GM11168 (cell line): ENCODE results near the gene FRMD6.

Experiments used
- in situ Hi-C: fragments of 300-500 bp; cut with MboI; formaldehyde crosslinking; loops from one replicate; pipeline ENCODE4 v1.12.0; 2022; ENCODE audit warnings: low sequenced_read_pairs; ENCODE audit not compliant: unreplicated experiment

The FRMD6 gene

GRCh38 chr14:51660741-51661140, 9.0 kb downstream of the FRMD6 start:
- in situ Hi-C loops, result no loop called here

- in situ Hi-C loops, result no loop called here
Observed at GRCh38 chr14:51661504-51661903, 9.8 kb downstream of the FRMD6 start.

- in situ Hi-C loops, result no loop called here
Observed at GRCh38 chr14:51663783-51664326, 12.1 kb downstream of the FRMD6 start.

GRCh38 chr14:51666070-51666469, 14.4 kb downstream of the FRMD6 start:
- in situ Hi-C loops, result no loop called here

- in situ Hi-C loops, result no loop called here
Observed at GRCh38 chr14:51666826-51667225, 15.1 kb downstream of the FRMD6 start.

GRCh38 chr14:51668870-51669269, 17.2 kb downstream of the FRMD6 start:
- in situ Hi-C loops, result no loop called here

- in situ Hi-C loops, result no loop called here
Observed at GRCh38 chr14:51674294-51675002, 22.7 kb downstream of the FRMD6 start.

GRCh38 chr14:51676549-51676948, 24.8 kb downstream of the FRMD6 start:
- in situ Hi-C loops, result no loop called here

GRCh38 chr14:51677266-51677665, 25.6 kb downstream of the FRMD6 start:
- in situ Hi-C loops, result no loop called here

- in situ Hi-C loops, result no loop called here
Observed at GRCh38 chr14:51677738-51678137, 26.0 kb downstream of the FRMD6 start.

- in situ Hi-C loops, result no loop called here
Observed at GRCh38 chr14:51680031-51680430, 28.3 kb downstream of the FRMD6 start.

GRCh38 chr14:51681411-51681810, 29.7 kb downstream of the FRMD6 start:
- in situ Hi-C loops, result no loop called here

GRCh38 chr14:51682411-51682810, 30.7 kb downstream of the FRMD6 start:
- in situ Hi-C loops, result no loop called here

- in situ Hi-C loops, result no loop called here
Observed at GRCh38 chr14:51684760-51685159, 33.0 kb downstream of the FRMD6 start.

- in situ Hi-C loops, result no loop called here
Observed at GRCh38 chr14:51691176-51691575, 39.5 kb downstream of the FRMD6 start.

GRCh38 chr14:51692646-51693045, 40.9 kb downstream of the FRMD6 start:
- in situ Hi-C loops, result no loop called here

- in situ Hi-C loops, result no loop called here
Observed at GRCh38 chr14:51697848-51698247, 46.1 kb downstream of the FRMD6 start.

- in situ Hi-C loops, result no loop called here
Observed at GRCh38 chr14:51701951-51702350, 50.2 kb downstream of the FRMD6 start.

GRCh38 chr14:51703787-51704186, 52.1 kb downstream of the FRMD6 start:
- in situ Hi-C loops, result no loop called here

- in situ Hi-C loops, result no loop called here
Observed at GRCh38 chr14:51704545-51704944, 52.8 kb downstream of the FRMD6 start.

GRCh38 chr14:51707327-51707726, 55.6 kb downstream of the FRMD6 start:
- in situ Hi-C loops, result no loop called here

GRCh38 chr14:51711505-51711904, 59.8 kb downstream of the FRMD6 start:
- in situ Hi-C loops, result no loop called here
